ENCODE measurements around the gene NLGN1.
"Not testable (repeated sequence)": the region's sequence is repeated elsewhere in the genome, so short reads cannot be mapped to it uniquely, and the experiment has no call there.

NLGN1 gene

GRCh38 chr3:173429076-173429475 lies 31.5 kb downstream of the NLGN1 start:
- FAIRE-seq (no peak), DNase-seq (ENCODE audit: insufficient read length, low spot score) (no peak)

- FAIRE-seq (no peak), DNase-seq (ENCODE audit: insufficient read length, low spot score) (no peak)
Observed at GRCh38 chr3:173429527-173429926, 32.0 kb downstream of the NLGN1 start.

- no peak for DNase-seq (ENCODE audit: insufficient read length, low spot score)
- no peak for FAIRE-seq
Observed at GRCh38 chr3:173430576-173430975, 33.0 kb downstream of the NLGN1 start.

- no peak for DNase-seq (ENCODE audit: insufficient read length, low spot score)
Observed at GRCh38 chr3:173439004-173439403, 41.5 kb downstream of the NLGN1 start.

GRCh38 chr3:173440514-173440913 lies 43.0 kb downstream of the NLGN1 start:
- no peak for FAIRE-seq
- no peak for DNase-seq (ENCODE audit: insufficient read length, low spot score)

More at GRCh38 chr3:173439004-173439403, 41.5 kb downstream of the NLGN1 start:
- no peak for FAIRE-seq

DNA sequence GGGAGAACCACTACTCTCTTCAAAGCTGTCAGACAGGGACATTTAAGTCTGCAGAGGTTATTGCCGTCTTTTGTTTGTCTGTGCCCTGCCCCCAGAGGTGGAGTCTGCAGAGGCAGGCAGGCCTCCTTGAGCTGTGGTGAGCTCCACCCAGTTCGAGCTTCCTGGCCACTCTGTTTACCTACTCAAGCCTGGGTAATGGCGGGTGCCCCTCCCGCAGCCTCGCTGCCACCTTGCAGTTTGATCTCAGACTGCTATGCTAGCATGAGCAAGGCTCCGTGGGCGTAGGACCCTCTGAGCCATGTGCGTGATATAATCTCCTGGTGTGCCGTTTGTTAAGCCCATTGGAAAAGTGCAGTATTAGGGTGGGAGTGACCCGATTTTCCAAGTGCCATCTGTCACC lies 54.0 kb downstream of the NLGN1 start:
- FAIRE-seq; DNase-seq (ENCODE audit: insufficient read length, low spot score): not testable (repeated sequence)

- DNase-seq (ENCODE audit: insufficient read length, low spot score) (no peak), FAIRE-seq (no peak)
Observed at GRCh38 chr3:173463250-173463649, 65.7 kb downstream of the NLGN1 start.

- no peak for DNase-seq (ENCODE audit: insufficient read length, low spot score)
Observed at GRCh38 chr3:173465112-173465511, 67.6 kb downstream of the NLGN1 start.

GRCh38 chr3:173465898-173466678 lies 68.5 kb downstream of the NLGN1 start:
- FAIRE-seq (no peak), DNase-seq (ENCODE audit: insufficient read length, low spot score) (no peak)

More at GRCh38 chr3:173465112-173465511, 67.6 kb downstream of the NLGN1 start:
- no peak for FAIRE-seq

- DNase-seq (ENCODE audit: insufficient read length, low spot score) (no peak), FAIRE-seq (no peak)
Observed at GRCh38 chr3:173467501-173467900, 70.0 kb downstream of the NLGN1 start.

DNA sequence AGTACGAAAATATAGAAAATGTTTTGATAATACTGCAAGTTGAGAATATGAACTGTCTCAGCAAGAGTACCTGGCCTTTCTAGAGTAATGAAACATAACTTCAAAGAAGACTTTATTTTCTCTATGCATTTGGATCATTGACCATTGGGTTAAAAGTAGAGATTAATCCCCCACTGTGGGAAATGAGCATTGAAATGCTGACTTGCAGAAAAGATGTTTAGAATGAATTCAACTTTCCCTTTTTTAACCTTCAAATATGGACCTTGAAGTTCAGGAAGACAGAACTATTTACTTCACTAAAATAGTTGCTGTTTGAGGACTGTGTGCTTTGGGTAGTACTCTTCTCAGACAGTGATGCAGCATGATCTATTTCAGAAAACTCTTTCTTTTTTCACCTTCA lies 75.7 kb downstream of the NLGN1 start:
- DNase-seq (ENCODE audit: insufficient read length, low spot score) = no peak
- no peak for FAIRE-seq

DNA sequence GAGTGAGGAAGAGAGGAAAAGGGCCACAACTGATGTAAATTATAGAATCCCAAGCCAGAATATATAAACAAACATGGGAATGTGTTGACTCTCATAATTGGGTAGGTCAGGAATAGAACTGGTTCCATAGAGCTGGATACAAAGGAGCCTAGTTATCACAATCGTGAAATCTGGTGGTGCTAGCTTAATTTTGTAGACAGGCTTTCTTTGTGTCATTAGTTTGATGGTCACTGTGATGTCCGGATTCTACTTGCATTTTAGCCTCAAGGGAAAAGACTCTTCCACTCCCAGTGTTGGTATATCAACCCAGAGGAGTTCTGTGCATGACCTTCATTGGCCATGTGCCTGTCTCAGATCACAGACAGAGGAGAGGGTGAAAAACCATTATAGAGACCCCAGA lies 81.8 kb downstream of the NLGN1 start:
- DNase-seq (ENCODE audit: insufficient read length, low spot score) (no peak), FAIRE-seq (no peak)

DNA sequence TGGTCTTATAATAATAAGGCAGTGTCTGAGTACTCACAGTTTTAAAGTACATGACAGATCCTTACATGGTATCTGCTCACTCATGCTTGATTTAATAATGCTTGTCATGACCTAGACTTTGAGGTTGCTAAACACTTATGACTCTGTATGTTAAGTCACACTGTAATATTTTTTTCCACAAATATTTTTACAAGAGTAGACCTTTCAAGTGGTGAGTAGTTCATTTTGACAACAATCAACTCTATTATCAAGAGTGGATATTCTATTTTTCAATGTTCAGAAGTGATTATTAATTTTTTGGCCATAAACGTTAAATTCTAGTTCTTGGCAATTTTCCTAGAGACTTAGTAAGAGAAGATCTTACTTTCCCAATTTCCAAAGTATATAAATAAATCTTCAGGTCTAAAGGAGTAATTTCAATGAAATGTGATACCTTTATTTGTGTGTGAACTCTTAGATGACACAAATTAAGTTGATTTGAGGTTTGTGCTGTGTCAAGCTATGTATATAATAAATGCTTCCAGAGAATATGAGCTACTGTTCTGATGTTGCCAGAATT lies 104.5 kb downstream of the NLGN1 start:
- DNase-seq (ENCODE audit: insufficient read length, low spot score) = no peak

GRCh38 chr3:173502983-173503568 lies 105.5 kb downstream of the NLGN1 start:
- DNase-seq (ENCODE audit: insufficient read length, low spot score) = no peak
- no peak for FAIRE-seq

More for the DNA sequence above, 104.5 kb downstream of the NLGN1 start:
- no peak for FAIRE-seq

GRCh38 chr3:173510565-173510964 lies 113.0 kb downstream of the NLGN1 start:
- FAIRE-seq = no peak
- DNase-seq (ENCODE audit: insufficient read length, low spot score) = no peak

GRCh38 chr3:173513123-173513522 lies 115.6 kb downstream of the NLGN1 start:
- DNase-seq (ENCODE audit: insufficient read length, low spot score) (no peak), FAIRE-seq (no peak)

DNA sequence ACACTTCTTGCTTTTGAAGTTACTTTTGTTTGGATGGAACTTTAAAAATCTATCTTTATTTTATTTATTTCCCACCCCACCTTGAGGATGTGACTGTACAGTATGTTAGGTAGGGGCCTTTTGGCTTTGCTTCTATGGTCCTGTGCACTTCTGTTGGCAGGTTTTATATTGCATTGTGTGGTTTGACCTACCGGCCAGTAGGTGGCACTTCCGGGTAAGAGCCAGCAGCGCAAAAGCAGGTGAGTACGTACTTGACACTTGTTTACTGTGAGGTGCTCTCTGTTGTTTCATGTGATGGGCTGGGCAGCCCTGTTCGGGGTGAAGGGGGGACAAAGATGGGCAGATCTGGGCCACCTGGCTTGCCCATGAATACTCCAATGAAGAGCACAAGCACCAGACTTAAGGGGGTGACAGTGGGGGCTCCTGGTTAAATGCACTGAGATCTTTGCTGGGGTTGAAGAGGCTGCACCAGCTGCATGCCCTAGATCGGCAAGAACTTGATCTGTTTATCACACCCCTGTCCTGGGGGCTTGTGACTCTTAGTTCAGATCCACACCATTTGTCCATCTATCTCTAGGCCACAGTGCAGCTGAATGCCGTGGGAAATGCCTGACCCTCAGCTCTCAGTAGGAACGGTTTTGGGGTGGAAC lies 131.6 kb downstream of the NLGN1 start:
- FAIRE-seq (peak; percentile 20), DNase-seq (ENCODE audit: insufficient read length, low spot score) (no peak)

GRCh38 chr3:173531602-173532001 lies 134.1 kb downstream of the NLGN1 start:
- DNase-seq (ENCODE audit: insufficient read length, low spot score) = no peak
- FAIRE-seq = no peak

GRCh38 chr3:173538410-173538809 lies 140.9 kb downstream of the NLGN1 start:
- no peak for FAIRE-seq
- DNase-seq (ENCODE audit: insufficient read length, low spot score) = no peak

DNA sequence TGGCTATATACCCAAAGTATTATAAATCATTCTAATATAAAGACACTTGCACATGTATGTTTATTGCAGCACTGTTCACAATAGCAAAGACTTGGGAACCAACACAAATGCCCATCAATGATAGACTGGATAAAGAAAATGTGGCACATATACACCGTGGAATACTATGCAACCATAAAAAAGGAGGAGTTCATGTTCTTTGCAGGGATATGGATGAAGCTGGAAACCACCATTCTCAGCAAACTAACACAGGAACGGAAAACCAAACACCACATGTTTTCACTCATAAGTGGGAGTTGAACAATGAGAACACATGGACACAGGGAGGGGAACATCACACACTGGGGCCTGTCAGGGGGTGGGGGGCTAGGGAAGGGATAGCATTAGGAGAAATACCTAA lies 148.0 kb downstream of the NLGN1 start:
- FAIRE-seq = not testable (repeated sequence)

DNA sequence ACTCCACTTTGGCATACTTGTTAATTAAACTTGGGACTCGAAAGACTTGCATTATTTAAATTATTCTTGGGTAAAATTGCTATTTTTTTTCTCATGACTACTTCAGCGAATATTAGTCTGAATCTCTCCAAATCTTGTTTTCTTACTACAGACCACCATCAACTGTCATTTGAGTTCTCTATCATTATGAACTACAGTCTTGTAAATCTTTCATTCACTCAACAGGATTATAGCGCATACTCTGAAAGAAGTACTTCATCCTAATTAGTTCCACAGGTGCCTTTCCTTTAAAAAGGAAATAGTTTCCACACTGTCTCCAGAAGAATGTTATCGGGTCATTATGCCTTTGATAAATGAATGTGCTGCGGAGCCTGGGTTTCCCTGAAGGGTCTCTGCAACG lies 149.5 kb downstream of the NLGN1 start:
- FAIRE-seq = no peak
- no peak for DNase-seq (ENCODE audit: insufficient read length, low spot score)

More for the DNA sequence above, 148.0 kb downstream of the NLGN1 start:
- not testable (repeated sequence) for DNase-seq (ENCODE audit: insufficient read length, low spot score)

Measured in HTR-8/SVneo (cell line).